ENCODE measurements around the gene ZNF793. TPM values are rescaled to one million over a fixed set of nuclear protein-coding genes. Genes with fewer than 3 reads are reported as not detected.
A peak's percentile ranks its signal among the peaks of the same experiment; 100 is the strongest.

The ZNF793 gene
- total RNA-seq = 1 to 10 TPM; 3.2 to 4.4 TPM

GRCh38 chr19:37506387-37507166 is at the start of gene ZNF793:
Gene ZNF793, plus strand, starts transcription at chr19:37506939. Its CDS starts 16,501 bp downstream, at chr19:37523440.
- H3K9me3 Mint-ChIP-seq = peaks cover 13% of the 10 kb centered on the region
- ATAC-seq (replicated peaks) = peak; percentile 89
- no peak within 1 kb of the TSS for H3K27ac Mint-ChIP-seq
- H3K27me3 Mint-ChIP-seq = no peaks in the 10 kb centered on the region
- no peak within 1 kb of the TSS for H3K4me3 Mint-ChIP-seq
- H3K4me1 Mint-ChIP-seq = no peaks in the 10 kb centered on the region
- peaks cover 38% of the 10 kb centered on the region for H3K36me3 Mint-ChIP-seq (ENCODE audit: low read depth)

DNA sequence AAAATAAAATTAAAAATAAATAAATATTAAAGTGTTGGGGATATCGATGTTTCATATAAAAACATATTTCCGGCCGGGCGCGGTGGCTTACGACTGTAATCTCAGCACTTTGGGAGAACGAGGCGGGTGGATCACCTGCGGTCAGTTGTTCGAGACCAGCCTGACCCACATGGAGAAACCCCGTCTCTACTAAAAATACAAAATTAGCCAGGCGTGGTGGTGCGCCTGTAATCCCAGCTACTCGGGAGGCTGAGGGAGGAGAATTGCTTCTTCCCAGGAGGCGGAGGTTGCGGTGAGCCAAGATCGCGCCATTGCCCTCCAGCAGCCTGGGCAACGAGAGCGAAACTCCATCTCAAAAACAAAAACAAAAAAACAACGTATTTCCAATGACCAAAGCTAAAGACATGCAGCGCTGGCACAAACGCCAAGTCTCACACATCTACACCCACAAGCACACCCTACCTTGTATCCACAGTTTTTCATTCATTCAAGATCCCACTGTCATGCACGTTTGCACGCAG is 40.4 kb upstream of the ZNF793 start:
- peak overlapping the region; percentile 92 for H3K4me3 Mint-ChIP-seq
- H3K36me3 Mint-ChIP-seq (ENCODE audit: low read depth) = peaks cover 32% of the 10 kb centered on the region
- no peaks in the 10 kb centered on the region for H3K27me3 Mint-ChIP-seq
- peak overlapping the region; percentile 96 for H3K27ac Mint-ChIP-seq
- peaks cover 20% of the 10 kb centered on the region for H3K4me1 Mint-ChIP-seq
- peaks cover 12% of the 10 kb centered on the region for H3K9me3 Mint-ChIP-seq
- ATAC-seq (replicated peaks) = no peak

DNA sequence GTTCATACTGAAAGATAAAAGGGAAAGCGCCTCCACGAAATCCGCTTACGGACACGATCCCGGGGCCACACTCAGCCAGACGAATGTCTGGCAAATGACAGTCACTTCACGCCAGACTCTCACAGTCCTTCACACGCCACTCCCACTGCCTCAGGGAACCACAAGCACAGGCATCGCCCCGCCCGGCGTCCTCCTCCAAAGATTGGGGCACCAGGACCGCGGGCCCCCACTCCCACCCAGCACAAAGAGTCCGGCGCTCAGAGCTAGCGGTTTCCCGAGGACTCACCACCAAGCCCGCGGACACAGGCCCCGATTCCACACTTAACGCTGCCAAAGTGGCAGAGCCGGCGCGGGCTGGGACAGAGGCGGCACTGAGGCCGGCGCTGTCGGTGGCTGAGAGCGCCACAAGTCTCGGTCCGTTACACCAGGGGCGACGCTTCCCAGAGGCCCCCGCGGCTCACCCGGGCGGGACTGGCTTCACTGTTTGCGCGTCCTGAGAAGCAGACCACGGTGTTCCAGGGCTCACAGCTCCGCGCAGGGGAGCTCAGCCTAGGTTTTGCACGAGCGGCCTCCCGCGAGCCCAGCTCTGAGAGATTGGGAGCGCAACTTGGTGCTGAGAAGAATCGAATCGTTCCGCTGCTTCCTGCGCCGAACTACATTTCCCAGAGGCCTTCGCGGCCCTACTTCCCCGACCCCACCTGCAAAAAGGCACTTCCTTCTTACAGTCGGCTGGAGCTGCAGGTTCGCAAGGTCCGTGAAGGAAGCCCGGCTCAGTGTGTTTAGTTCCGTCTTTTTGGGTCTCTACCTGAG is 39.7 kb upstream of the ZNF793 start, which contains the start of gene ZNF569:
Gene ZNF569, minus strand, starts transcription at position 647 of the 810 bp plus-strand sequence. CDS start 22,523 bp downstream, outside the sequence.
- H3K9me3 Mint-ChIP-seq = peaks cover 12% of the 10 kb centered on the region
- H3K4me1 Mint-ChIP-seq = peaks cover 20% of the 10 kb centered on the region
- peaks cover 32% of the 10 kb centered on the region for H3K36me3 Mint-ChIP-seq (ENCODE audit: low read depth)
- peak within 1 kb of the TSS; percentile 96 for H3K27ac Mint-ChIP-seq
- no peaks in the 10 kb centered on the region for H3K27me3 Mint-ChIP-seq
- H3K4me3 Mint-ChIP-seq = peak within 1 kb of the TSS; percentile 92
- ATAC-seq (replicated peaks) = peak; percentile 73

DNA sequence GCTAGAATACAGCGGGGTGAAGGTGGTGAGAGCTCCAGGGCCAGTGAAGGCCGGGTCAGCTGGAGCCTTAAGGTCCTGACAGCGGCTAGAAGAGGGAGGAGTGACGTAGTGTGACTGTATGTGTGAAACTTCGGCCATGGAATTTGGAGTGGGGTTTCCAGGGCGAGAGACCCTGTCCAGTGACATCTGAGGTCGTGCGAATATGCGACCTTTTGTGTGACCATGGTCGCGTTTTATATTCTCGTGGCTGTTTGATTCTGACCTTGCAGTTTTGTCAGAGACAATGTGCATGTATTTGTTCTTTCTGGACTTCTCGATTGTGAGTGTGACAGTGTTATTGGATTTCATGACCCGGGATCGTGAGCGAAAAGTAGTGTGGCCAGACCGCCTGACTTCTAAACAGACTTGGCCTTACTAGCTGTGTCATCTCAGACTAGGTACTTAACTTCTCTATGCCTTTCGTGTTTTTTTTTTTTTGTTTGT is 39.1 kb upstream of the ZNF793 start:
- Mint-ChIP-seq H3K9me3 (peaks cover 12% of the 10 kb centered on the region), H3K4me3 (peak overlapping the region; percentile 92), H3K4me1 (peaks cover 20% of the 10 kb centered on the region), H3K27me3 (no peaks in the 10 kb centered on the region), H3K27ac (peak overlapping the region; percentile 96), H3K36me3 (ENCODE audit: low read depth) (peaks cover 32% of the 10 kb centered on the region)
- ATAC-seq (replicated peaks) = no peak

- ATAC-seq (replicated peaks) = peak; percentile 71
- peak within 1 kb of the TSS; percentile 92 for H3K4me3 Mint-ChIP-seq
- peaks cover 30% of the 10 kb centered on the region for H3K36me3 Mint-ChIP-seq (ENCODE audit: low read depth)
- H3K9me3 Mint-ChIP-seq = peaks cover 12% of the 10 kb centered on the region
- H3K4me1 Mint-ChIP-seq = peaks cover 20% of the 10 kb centered on the region
- H3K27me3 Mint-ChIP-seq = no peaks in the 10 kb centered on the region
- H3K27ac Mint-ChIP-seq = peak within 1 kb of the TSS; percentile 96
These were observed 37.6 kb upstream of the ZNF793 start, which contains the start of gene ZNF570 for GRCh38 chr19:37468961-37469777. Gene ZNF570, plus strand, starts transcription at chr19:37469356. Its CDS starts 999 bp downstream, at chr19:37470355.

DNA sequence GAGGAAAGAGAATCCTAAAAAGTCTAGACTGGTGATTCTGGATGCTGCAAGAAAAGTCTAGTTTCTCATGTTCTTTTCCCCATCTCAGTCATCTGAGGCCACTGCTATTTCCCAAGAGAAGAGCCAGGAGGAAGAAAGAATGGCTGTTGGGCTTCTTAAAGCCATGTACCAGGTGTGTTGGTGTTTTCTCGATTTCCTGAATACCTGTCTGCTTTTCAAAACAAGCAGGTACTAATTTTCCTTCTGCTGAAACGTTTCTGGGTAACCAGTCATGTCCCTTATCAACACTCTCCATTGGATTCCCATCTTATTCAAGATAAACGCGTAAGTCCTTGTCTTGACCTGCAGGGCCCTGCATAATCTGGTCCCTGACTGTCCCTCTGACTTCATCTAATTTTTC is 36.5 kb upstream of the ZNF793 start:
- Mint-ChIP-seq H3K9me3 (peaks cover 5% of the 10 kb centered on the region), H3K4me1 (peaks cover 20% of the 10 kb centered on the region), H3K4me3 (peak overlapping the region; percentile 92), H3K27me3 (no peaks in the 10 kb centered on the region), H3K27ac (peak overlapping the region; percentile 90), H3K36me3 (ENCODE audit: low read depth) (peaks cover 20% of the 10 kb centered on the region)
- no peak for ATAC-seq (replicated peaks)

GRCh38 chr19:37472165-37472564 is 34.6 kb upstream of the ZNF793 start:
- Mint-ChIP-seq H3K27me3 (no peaks in the 10 kb centered on the region), H3K27ac (no peak overlapping the region), H3K36me3 (ENCODE audit: low read depth) (peaks cover 12% of the 10 kb centered on the region), H3K9me3 (peaks cover 7% of the 10 kb centered on the region), H3K4me3 (no peak overlapping the region), H3K4me1 (peaks cover 16% of the 10 kb centered on the region)
- ATAC-seq (replicated peaks) = no peak

DNA sequence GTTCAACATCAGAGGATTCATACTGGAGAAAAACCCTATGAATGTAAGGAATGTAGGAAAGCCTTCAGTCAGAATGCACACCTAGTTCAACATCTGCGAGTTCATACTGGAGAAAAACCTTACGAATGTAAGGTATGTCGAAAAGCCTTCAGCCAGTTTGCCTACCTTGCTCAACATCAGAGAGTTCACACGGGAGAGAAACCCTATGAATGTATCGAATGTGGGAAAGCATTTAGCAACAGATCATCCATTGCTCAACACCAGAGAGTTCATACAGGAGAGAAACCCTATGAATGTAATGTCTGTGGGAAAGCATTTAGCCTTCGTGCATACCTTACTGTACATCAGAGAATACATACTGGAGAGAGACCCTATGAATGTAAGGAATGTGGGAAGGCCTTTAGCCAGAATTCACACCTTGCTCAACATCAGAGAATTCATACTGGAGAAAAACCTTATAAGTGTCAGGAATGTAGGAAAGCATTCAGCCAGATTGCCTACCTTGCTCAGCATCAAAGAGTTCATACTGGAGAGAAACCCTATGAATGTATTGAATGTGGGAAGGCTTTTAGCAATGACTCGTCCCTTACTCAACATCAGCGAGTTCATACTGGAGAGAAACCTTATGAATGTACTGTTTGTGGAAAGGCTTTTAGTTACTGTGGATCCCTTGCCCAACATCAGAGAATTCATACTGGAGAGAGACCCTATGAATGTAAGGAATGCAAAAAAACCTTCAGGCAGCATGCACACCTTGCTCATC is 22.2 kb upstream of the ZNF793 start:
- H3K27me3 Mint-ChIP-seq = no peaks in the 10 kb centered on the region
- peaks cover 43% of the 10 kb centered on the region for H3K9me3 Mint-ChIP-seq

GRCh38 chr19:37492213-37492612 is 14.5 kb upstream of the ZNF793 start:
- Mint-ChIP-seq H3K4me3 (no peak overlapping the region), H3K27me3 (no peaks in the 10 kb centered on the region), H3K36me3 (ENCODE audit: low read depth) (no peaks in the 10 kb centered on the region), H3K9me3 (peaks cover 28% of the 10 kb centered on the region), H3K4me1 (no peaks in the 10 kb centered on the region), H3K27ac (no peak overlapping the region)
- ATAC-seq (replicated peaks) = no peak

More for the DNA sequence above, 22.2 kb upstream of the ZNF793 start:
- H3K4me3 Mint-ChIP-seq = no peak overlapping the region
- peaks cover 8% of the 10 kb centered on the region for H3K36me3 Mint-ChIP-seq (ENCODE audit: low read depth)
- no peaks in the 10 kb centered on the region for H3K4me1 Mint-ChIP-seq
- H3K27ac Mint-ChIP-seq = no peak overlapping the region
- ATAC-seq (replicated peaks) = no peak

- Mint-ChIP-seq H3K4me1 (no peaks in the 10 kb centered on the region), H3K9me3 (peaks cover 13% of the 10 kb centered on the region), H3K27ac (no peak overlapping the region), H3K27me3 (no peaks in the 10 kb centered on the region), H3K4me3 (no peak overlapping the region), H3K36me3 (ENCODE audit: low read depth) (peaks cover 32% of the 10 kb centered on the region)
- peak; percentile 27 for ATAC-seq (replicated peaks)
These were observed 767 bp upstream of the ZNF793 start for GRCh38 chr19:37505958-37506386.

GRCh38 chr19:37507167-37507464 is 377 bp downstream of the ZNF793 start:
- Mint-ChIP-seq H3K4me1 (no peaks in the 10 kb centered on the region), H3K36me3 (ENCODE audit: low read depth) (peaks cover 44% of the 10 kb centered on the region), H3K27ac (no peak overlapping the region), H3K9me3 (peaks cover 12% of the 10 kb centered on the region), H3K4me3 (no peak overlapping the region), H3K27me3 (no peaks in the 10 kb centered on the region)
- no peak for ATAC-seq (replicated peaks)

DNA sequence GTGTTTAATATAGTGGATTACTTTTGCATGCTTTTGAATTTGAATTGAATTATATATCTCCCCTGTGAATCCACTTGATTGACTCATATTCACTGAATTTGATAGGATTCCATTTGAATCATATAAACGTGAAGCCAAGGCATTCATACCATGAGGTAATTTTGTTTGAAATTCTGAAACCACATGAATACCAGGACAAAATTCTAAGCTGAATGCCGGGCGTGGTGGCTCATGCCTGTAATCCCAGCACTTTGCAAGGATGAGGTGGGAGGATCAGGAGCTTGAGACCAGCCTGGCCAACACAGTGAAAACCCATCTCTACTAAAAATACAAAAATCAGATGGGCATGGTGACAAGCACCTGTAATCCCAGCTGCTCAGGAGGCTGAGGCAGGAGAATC is 4.4 kb downstream of the ZNF793 start:
- no peaks in the 10 kb centered on the region for H3K27me3 Mint-ChIP-seq
- no peak for ATAC-seq (replicated peaks)
- no peak overlapping the region for H3K4me3 Mint-ChIP-seq

GRCh38 chr19:37511821-37512220 is 5.1 kb downstream of the ZNF793 start:
- H3K4me1 Mint-ChIP-seq = no peaks in the 10 kb centered on the region
- peaks cover 10% of the 10 kb centered on the region for H3K9me3 Mint-ChIP-seq
- H3K4me3 Mint-ChIP-seq = no peak overlapping the region
- peaks cover 80% of the 10 kb centered on the region for H3K36me3 Mint-ChIP-seq (ENCODE audit: low read depth)
- H3K27ac Mint-ChIP-seq = no peak overlapping the region
- H3K27me3 Mint-ChIP-seq = no peaks in the 10 kb centered on the region
- ATAC-seq (replicated peaks) = no peak

More for the DNA sequence above, 4.4 kb downstream of the ZNF793 start:
- peaks cover 10% of the 10 kb centered on the region for H3K9me3 Mint-ChIP-seq
- peaks cover 76% of the 10 kb centered on the region for H3K36me3 Mint-ChIP-seq (ENCODE audit: low read depth)
- no peak overlapping the region for H3K27ac Mint-ChIP-seq
- H3K4me1 Mint-ChIP-seq = no peaks in the 10 kb centered on the region

All from activated T-helper 17 cell treated with anti-CD3 and anti-CD28 coated beads, Interleukin-2, amount 50 U/mL, for 72 hours (primary cell).